Activated CD4-positive, alpha-beta T cell treated with anti-CD3 and anti-CD28 coated beads, Interleukin-2, amount 50 U/mL, for 48 hours (primary cell): Measurements from ENCODE around the gene MALRD1.

Source experiments
- DNase-seq, 2 experiments: peaks; one replicate each; pipeline ENCODE4 v3.0.0-alpha.2; 2020

MALRD1 gene

GRCh38 chr10:19048489-19048888 lies at the start of gene MALRD1:
TSS of gene MALRD1 (plus strand) at chr10:19048801. CDS start at chr10:19048939, 138 bp downstream.
- no peak for DNase-seq

- DNase-seq = no peak
Observed at GRCh38 chr10:19003341-19003740, 45.3 kb upstream of the MALRD1 start.

GRCh38 chr10:19012111-19012510 lies 36.5 kb upstream of the MALRD1 start:
- DNase-seq = no peak

GRCh38 chr10:19014034-19014433 lies 34.6 kb upstream of the MALRD1 start:
- no peak for DNase-seq

GRCh38 chr10:19014498-19014897 lies 34.1 kb upstream of the MALRD1 start:
- DNase-seq = no peak

- DNase-seq = no peak
Observed at GRCh38 chr10:19017116-19017890, 31.3 kb upstream of the MALRD1 start.

GRCh38 chr10:19021162-19021561 lies 27.4 kb upstream of the MALRD1 start:
- DNase-seq = no peak

GRCh38 chr10:19024611-19025010 lies 24.0 kb upstream of the MALRD1 start:
- DNase-seq = no peak

GRCh38 chr10:19031763-19032162 lies 16.8 kb upstream of the MALRD1 start:
- DNase-seq = no peak

- no peak for DNase-seq
Observed at GRCh38 chr10:19033741-19034140, 14.9 kb upstream of the MALRD1 start.

- no peak for DNase-seq
Observed at GRCh38 chr10:19041171-19041570, 7.4 kb upstream of the MALRD1 start.

- DNase-seq = no peak
Observed at GRCh38 chr10:19043431-19043830, 5.2 kb upstream of the MALRD1 start.

- no peak for DNase-seq
Observed at GRCh38 chr10:19046679-19047078, 1.9 kb upstream of the MALRD1 start.

- no peak for DNase-seq
Observed at GRCh38 chr10:19048891-19049290, 290 bp downstream of the MALRD1 start.

- no peak for DNase-seq
Observed at GRCh38 chr10:19049567-19049966, 966 bp downstream of the MALRD1 start.

- DNase-seq = no peak
Observed at GRCh38 chr10:19054289-19054835, 5.8 kb downstream of the MALRD1 start.

- DNase-seq = no peak
Observed at GRCh38 chr10:19058046-19058445, 9.4 kb downstream of the MALRD1 start.

- no peak for DNase-seq
Observed at GRCh38 chr10:19063986-19064385, 15.4 kb downstream of the MALRD1 start.

GRCh38 chr10:19071946-19072345 lies 23.3 kb downstream of the MALRD1 start:
- DNase-seq = no peak

- DNase-seq = no peak
Observed at GRCh38 chr10:19077276-19077675, 28.7 kb downstream of the MALRD1 start.

- no peak for DNase-seq
Observed at GRCh38 chr10:19096501-19097073, 48.0 kb downstream of the MALRD1 start.

- no peak for DNase-seq
Observed at GRCh38 chr10:19097151-19097550, 48.5 kb downstream of the MALRD1 start.

- DNase-seq = no peak
Observed at GRCh38 chr10:19098803-19099202, 50.2 kb downstream of the MALRD1 start.

- DNase-seq = no peak
Observed at GRCh38 chr10:19107406-19107805, 58.8 kb downstream of the MALRD1 start.
